ENCODE data around the gene SDHB.

GRCh38 chr1:17014671-17015567 is 38.9 kb downstream of the SDHB start:
- TF ChIP-seq CTCF (IDR thresholded peaks at IDR 0.05), result no peak
- TF ChIP-seq RAD21 (IDR thresholded peaks at IDR 0.05; ENCODE audit: low read length), result no peak
- no peak for TF ChIP-seq POLR2AphosphoS5 (IDR thresholded peaks at IDR 0.05; ENCODE audit: low read depth, low read length)
- no peak for TF ChIP-seq SMC3 (IDR thresholded peaks at IDR 0.05; ENCODE audit: low read depth, low read length)
- no peak for TF ChIP-seq RCOR1 (IDR thresholded peaks at IDR 0.05; ENCODE audit: low read length)
- TF ChIP-seq CHD2 (IDR thresholded peaks at IDR 0.05; ENCODE audit: low read length, partially characterized antibody), result no peak
- no peak for TF ChIP-seq TAF1 (IDR thresholded peaks at IDR 0.05; ENCODE audit: borderline replicate concordance, low read depth, low read length)
- TF ChIP-seq MAX (IDR thresholded peaks at IDR 0.05; ENCODE audit: low read depth), result no peak
- no peak for TF ChIP-seq SIN3A (IDR thresholded peaks at IDR 0.05; ENCODE audit: borderline replicate concordance, low read depth, low read length)
